ENCODE data around the gene CPLANE2.
"Not testable (repeated sequence)": the region's sequence is repeated elsewhere in the genome, so short reads cannot be mapped to it uniquely, and the experiment has no call there.

Gene CPLANE2

DNA sequence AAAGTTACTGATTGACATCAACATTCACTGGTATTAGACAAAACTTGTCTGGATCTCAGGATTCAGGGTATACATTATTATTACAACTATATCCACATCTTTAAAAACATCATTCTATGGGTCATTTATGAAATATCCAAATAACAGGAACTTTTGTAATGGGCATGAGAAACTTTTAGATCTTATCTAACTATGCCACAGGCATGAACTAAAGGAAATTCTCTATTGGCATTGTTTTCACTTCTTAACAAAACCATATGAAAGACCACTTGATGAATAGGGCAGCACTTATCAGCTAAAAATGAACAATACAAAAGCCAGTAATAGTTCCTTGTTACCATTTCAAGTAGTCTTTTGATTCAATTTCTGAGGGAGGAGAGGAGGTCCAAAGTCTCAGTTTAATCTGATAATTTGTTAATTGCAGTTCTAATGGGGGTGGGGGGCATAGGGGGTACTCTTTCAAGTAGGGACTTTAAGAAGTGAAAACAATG is 30.8 kb upstream of the CPLANE2 start:
- TF ChIP-seq, protein P1, sequence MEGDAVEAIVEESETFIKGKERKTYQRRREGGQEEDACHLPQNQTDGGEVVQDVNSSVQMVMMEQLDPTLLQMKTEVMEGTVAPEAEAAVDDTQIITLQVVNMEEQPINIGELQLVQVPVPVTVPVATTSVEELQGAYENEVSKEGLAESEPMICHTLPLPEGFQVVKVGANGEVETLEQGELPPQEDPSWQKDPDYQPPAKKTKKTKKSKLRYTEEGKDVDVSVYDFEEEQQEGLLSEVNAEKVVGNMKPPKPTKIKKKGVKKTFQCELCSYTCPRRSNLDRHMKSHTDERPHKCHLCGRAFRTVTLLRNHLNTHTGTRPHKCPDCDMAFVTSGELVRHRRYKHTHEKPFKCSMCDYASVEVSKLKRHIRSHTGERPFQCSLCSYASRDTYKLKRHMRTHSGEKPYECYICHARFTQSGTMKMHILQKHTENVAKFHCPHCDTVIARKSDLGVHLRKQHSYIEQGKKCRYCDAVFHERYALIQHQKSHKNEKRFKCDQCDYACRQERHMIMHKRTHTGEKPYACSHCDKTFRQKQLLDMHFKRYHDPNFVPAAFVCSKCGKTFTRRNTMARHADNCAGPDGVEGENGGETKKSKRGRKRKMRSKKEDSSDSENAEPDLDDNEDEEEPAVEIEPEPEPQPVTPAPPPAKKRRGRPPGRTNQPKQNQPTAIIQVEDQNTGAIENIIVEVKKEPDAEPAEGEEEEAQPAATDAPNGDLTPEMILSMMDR (IDR thresholded peaks at IDR 0.05; ENCODE audit: control insufficient read depth, extremely low read depth, insufficient read depth): no peak
- no peak for DNase-seq (ENCODE audit: low read depth)
- H3K4me3 ChIP-seq (ENCODE audit: low read depth, low read length): no peak overlapping the region

- DNase-seq (ENCODE audit: low read depth): no peak
- TF ChIP-seq, protein P1 (IDR thresholded peaks at IDR 0.05; ENCODE audit: control insufficient read depth, extremely low read depth, insufficient read depth): no peak
- no peak overlapping the region for H3K4me3 ChIP-seq (ENCODE audit: low read depth, low read length)
Measured at GRCh38 chr1:16266411-16267118, 29.6 kb upstream of the CPLANE2 start.

DNA sequence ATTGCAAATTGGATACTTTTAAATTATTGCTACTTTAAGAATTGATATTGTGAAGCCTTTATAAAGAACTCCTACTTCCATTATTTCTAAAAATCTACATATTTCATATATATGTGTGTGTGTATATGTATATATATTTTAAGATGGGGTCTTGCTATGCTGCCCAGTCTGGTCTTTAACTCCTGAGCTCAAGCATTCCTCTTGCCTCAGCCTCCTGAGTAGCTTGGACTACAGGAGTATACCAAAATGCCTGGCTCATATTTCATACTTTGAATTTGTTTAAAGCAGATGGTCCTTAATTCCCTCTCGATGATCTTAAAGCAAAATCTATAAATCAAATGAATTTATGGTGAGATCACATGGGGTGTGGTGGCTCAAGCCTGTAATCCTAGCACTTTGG is 25.1 kb upstream of the CPLANE2 start:
- no peak overlapping the region for H3K4me3 ChIP-seq (ENCODE audit: low read depth, low read length)
- TF ChIP-seq, protein P1 (IDR thresholded peaks at IDR 0.05; ENCODE audit: control insufficient read depth, extremely low read depth, insufficient read depth): no peak
- DNase-seq (ENCODE audit: low read depth): no peak

GRCh38 chr1:16260814-16261213 is 23.8 kb upstream of the CPLANE2 start:
- TF ChIP-seq, protein P1 (IDR thresholded peaks at IDR 0.05; ENCODE audit: control insufficient read depth, extremely low read depth, insufficient read depth): no peak
- no peak overlapping the region for H3K4me3 ChIP-seq (ENCODE audit: low read depth, low read length)
- DNase-seq (ENCODE audit: low read depth): no peak

DNA sequence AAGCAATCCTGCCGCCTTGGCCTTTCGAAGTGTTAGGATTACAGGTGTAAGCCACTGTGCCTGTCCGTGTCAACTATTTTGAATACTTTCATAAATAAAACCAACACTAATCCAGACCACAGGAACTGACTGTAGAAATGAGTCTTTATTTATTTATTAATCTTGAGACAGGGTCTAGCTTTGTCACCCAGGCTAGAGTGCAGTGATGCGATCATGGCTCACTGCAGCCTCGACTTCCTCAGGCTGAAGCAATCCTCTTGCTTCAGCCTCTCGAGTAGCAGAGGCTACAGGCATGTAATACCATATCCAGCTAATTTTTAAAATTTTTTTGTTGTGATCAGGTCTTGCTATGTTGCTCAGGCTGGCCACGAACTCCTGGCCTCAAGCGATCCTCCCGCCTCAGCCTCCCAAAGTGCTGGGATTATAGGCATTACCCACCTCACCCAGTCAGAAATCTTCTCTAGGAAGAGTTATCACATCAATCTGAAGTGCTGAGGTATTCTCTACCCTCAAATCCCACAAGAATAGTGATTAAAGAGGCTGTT is 21.7 kb upstream of the CPLANE2 start:
- no peak for DNase-seq (ENCODE audit: low read depth)
- TF ChIP-seq, protein P1 (IDR thresholded peaks at IDR 0.05; ENCODE audit: control insufficient read depth, extremely low read depth, insufficient read depth): no peak
- H3K4me3 ChIP-seq (ENCODE audit: low read depth, low read length): no peak overlapping the region

DNA sequence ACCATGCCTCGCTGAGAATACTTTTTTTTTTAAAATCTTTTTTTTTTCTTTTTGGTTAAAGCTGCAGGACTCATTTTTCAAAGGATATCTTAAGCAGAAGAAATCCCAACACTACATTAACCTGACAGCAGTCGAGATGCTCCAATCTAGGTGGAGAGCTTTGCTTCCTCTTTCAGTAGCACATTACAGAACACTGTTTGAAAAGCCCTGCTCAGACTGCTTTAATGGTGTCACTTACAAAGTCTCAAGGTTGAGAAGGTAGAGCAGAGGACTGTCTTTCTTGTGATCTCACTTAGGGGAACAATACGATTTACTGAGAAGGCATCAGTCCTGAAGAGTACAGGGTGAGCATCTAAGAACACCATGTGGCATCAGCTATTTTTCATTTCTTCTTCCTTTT is 21.0 kb upstream of the CPLANE2 start:
- H3K4me3 ChIP-seq (ENCODE audit: low read depth, low read length): no peak overlapping the region
- TF ChIP-seq, protein P1 (IDR thresholded peaks at IDR 0.05; ENCODE audit: control insufficient read depth, extremely low read depth, insufficient read depth): no peak
- no peak for DNase-seq (ENCODE audit: low read depth)

DNA sequence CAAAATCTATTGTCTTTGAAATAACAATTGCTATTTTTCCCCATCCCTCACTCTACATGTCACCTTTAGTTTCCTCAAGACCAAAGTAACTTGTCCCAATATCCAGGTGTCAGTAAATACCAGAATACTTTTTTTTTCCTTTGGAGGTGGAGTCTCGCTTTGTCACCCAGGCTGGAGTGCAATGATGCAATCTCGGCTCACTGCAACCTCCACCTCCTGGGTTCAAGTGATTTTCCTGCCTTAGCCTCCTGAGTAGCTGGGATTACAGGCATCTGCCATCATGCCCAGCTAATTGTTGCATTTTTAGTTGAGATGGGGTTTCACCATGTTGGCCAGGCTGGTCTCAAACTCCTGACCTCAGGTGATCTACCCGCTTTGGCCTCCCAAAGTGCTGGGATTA is 20.6 kb upstream of the CPLANE2 start:
- not testable (repeated sequence) for H3K4me3 ChIP-seq (ENCODE audit: low read depth, low read length); DNase-seq (ENCODE audit: low read depth)

All from LNCaP clone FGC (cell line).